Measurements from ENCODE around the gene FNDC5.

The FNDC5 gene

GRCh38 chr1:32868085-32868484, 2.6 kb downstream of the FNDC5 start:
- TF ChIP-seq, protein P1, sequence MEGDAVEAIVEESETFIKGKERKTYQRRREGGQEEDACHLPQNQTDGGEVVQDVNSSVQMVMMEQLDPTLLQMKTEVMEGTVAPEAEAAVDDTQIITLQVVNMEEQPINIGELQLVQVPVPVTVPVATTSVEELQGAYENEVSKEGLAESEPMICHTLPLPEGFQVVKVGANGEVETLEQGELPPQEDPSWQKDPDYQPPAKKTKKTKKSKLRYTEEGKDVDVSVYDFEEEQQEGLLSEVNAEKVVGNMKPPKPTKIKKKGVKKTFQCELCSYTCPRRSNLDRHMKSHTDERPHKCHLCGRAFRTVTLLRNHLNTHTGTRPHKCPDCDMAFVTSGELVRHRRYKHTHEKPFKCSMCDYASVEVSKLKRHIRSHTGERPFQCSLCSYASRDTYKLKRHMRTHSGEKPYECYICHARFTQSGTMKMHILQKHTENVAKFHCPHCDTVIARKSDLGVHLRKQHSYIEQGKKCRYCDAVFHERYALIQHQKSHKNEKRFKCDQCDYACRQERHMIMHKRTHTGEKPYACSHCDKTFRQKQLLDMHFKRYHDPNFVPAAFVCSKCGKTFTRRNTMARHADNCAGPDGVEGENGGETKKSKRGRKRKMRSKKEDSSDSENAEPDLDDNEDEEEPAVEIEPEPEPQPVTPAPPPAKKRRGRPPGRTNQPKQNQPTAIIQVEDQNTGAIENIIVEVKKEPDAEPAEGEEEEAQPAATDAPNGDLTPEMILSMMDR (IDR thresholded peaks at IDR 0.05; ENCODE audit: poor library complexity, severe bottlenecking) = no peak
- DNase-seq (ENCODE audit: low spot score) (no peak), ATAC-seq (ENCODE audit: low read depth) (no peak)
- Histone ChIP-seq H3K36me3 (ENCODE audit: low read depth) (no peaks in the 10 kb centered on the region), H3K27me3 (ENCODE audit: insufficient read depth, poor library complexity, severe bottlenecking) (peaks cover 19% of the 10 kb centered on the region), H3K27ac (ENCODE audit: poor library complexity, severe bottlenecking) (no peak overlapping the region), H3K9me3 (ENCODE audit: severe bottlenecking) (no peaks in the 10 kb centered on the region), H3K4me1 (ENCODE audit: insufficient read depth, poor library complexity, severe bottlenecking) (no peaks in the 10 kb centered on the region), H3K4me3 (ENCODE audit: severe bottlenecking) (no peak overlapping the region)

DNA sequence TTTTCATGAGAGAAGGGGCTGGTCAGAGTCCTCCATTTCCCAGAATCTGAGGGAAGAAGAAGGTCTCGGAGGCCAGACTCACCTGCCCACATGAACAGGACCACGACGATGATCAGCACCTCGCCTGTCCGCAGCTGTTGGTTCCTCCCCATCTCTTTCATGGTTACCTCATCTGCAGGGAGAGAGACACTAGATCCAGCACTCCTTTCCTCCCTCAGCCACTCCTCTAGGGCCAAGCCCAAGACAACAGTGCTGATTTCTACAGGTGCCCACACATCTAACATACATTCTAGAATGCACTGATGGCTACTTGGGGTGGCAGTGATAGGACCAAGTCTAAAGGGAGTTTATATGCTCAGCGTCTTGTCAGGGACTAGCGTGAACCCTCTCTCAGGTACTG, 3.0 kb downstream of the FNDC5 start:
- Histone ChIP-seq H3K27me3 (ENCODE audit: insufficient read depth, poor library complexity, severe bottlenecking) (peaks cover 19% of the 10 kb centered on the region), H3K9me3 (ENCODE audit: severe bottlenecking) (no peaks in the 10 kb centered on the region)

DNA sequence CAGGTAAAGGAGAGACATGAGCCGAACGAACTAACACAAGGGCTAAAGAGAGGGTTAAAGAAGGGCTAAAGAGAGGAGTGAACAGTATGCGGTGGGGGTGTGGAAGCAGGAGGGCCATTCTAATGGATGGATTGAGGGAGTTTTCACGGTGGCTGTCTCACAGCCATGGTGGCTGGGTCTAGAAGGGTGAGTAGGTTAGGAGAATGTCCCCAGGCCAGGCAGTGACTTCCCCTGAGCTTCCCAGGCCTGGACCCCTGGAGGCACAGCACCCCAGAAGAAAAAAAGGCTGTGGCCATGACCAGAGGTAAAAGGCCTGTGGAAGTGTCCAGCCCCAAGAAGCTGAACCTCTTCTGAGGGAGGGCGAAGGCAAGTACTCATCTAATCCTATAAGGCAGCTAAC, 3.6 kb downstream of the FNDC5 start:
- TF ChIP-seq, protein P1 (IDR thresholded peaks at IDR 0.05; ENCODE audit: poor library complexity, severe bottlenecking) = no peak
- DNase-seq (ENCODE audit: low spot score) (no peak), ATAC-seq (ENCODE audit: low read depth) (no peak)
- no peaks in the 10 kb centered on the region for H3K9me3 ChIP-seq (ENCODE audit: severe bottlenecking)
- H3K36me3 ChIP-seq (ENCODE audit: low read depth) = no peaks in the 10 kb centered on the region
- H3K4me1 ChIP-seq (ENCODE audit: insufficient read depth, poor library complexity, severe bottlenecking) = no peaks in the 10 kb centered on the region
- H3K4me3 ChIP-seq (ENCODE audit: severe bottlenecking) = no peak overlapping the region
- peaks cover 18% of the 10 kb centered on the region for H3K27me3 ChIP-seq (ENCODE audit: insufficient read depth, poor library complexity, severe bottlenecking)
- no peak overlapping the region for H3K27ac ChIP-seq (ENCODE audit: poor library complexity, severe bottlenecking)

More for the DNA sequence above, 3.0 kb downstream of the FNDC5 start:
- Histone ChIP-seq H3K27ac (ENCODE audit: poor library complexity, severe bottlenecking) (no peak overlapping the region), H3K4me3 (ENCODE audit: severe bottlenecking) (no peak overlapping the region), H3K4me1 (ENCODE audit: insufficient read depth, poor library complexity, severe bottlenecking) (no peaks in the 10 kb centered on the region), H3K36me3 (ENCODE audit: low read depth) (no peaks in the 10 kb centered on the region)
- ATAC-seq (ENCODE audit: low read depth) = no peak
- TF ChIP-seq, protein P1 (IDR thresholded peaks at IDR 0.05; ENCODE audit: poor library complexity, severe bottlenecking) = no peak
- DNase-seq (ENCODE audit: low spot score) = no peak

DNA sequence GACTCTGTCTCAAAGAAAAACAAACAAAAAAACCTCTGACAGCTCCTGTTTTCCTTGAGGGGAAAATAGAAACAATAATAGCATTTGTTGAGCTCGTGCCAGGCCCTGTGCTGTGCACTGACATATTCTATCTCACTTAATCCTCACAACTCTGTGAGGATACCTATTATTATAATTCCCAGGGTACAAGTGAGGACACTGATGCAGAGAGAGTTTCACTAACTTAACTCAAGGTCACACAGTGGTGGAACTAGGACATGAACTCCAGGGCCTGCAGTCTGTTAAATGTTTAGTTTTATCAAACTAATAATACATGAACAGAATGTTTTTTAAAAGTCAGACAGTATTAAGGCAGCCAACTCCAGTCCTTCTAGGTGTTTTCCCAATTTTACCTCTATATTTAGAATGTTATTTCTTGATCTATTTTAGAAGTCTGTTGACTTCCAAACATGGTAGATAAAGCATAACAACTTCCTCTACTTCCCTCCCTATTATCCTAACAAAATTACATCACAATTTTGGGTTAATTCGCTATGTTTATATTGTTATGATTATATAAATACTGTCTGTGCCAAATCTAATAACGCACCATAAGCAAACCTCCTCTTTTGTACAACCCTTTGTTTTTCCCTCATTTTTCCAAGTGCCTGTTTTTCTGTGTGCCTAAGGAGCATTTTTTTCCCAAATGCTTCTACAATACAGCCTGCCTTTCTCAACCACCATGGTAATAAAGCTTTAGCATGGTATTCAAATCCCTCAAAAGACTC, 4.9 kb downstream of the FNDC5 start:
- TF ChIP-seq, protein P1 (IDR thresholded peaks at IDR 0.05; ENCODE audit: poor library complexity, severe bottlenecking) = no peak
- no peak overlapping the region for H3K27ac ChIP-seq (ENCODE audit: poor library complexity, severe bottlenecking)
- DNase-seq (ENCODE audit: low spot score) (no peak), ATAC-seq (ENCODE audit: low read depth) (no peak)
- peaks cover 5% of the 10 kb centered on the region for H3K27me3 ChIP-seq (ENCODE audit: insufficient read depth, poor library complexity, severe bottlenecking)
- H3K36me3 ChIP-seq (ENCODE audit: low read depth) = no peaks in the 10 kb centered on the region
- H3K9me3 ChIP-seq (ENCODE audit: severe bottlenecking) = no peaks in the 10 kb centered on the region
- no peaks in the 10 kb centered on the region for H3K4me1 ChIP-seq (ENCODE audit: insufficient read depth, poor library complexity, severe bottlenecking)
- H3K4me3 ChIP-seq (ENCODE audit: severe bottlenecking) = no peak overlapping the region

DNA sequence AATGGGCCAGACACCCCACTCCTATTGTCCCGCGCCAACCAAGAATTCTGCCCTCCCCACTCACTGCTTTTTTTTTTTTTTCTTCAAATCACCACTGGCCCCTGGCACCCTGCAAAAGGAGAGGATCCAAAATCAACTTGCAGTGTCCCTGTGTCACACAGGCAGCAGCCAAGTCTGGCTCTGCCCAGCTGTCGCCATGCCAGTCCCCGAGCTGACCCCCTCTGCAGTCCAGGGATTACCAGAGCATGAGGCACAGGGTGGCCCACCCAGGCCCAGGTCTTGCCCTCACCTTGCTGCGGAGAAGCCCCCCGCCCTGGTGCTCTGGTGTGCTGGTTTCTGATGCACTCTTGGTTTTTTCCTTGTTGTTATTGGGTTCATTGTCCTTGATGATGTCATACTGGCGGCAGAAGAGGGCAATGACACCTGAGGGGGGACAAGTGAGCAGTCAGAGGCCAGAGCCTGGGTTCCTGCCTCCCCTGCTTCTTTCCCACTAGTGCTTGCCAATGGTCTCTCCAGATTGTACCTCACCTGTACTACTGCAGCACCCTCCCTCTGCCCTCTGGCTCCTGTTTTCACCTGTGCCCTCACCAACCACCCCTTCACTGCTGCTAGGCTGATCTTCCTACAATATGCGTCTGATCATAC, 6.2 kb downstream of the FNDC5 start:
- H3K9me3 ChIP-seq (ENCODE audit: severe bottlenecking) = no peaks in the 10 kb centered on the region
- H3K27ac ChIP-seq (ENCODE audit: poor library complexity, severe bottlenecking) = no peak overlapping the region
- no peaks in the 10 kb centered on the region for H3K27me3 ChIP-seq (ENCODE audit: insufficient read depth, poor library complexity, severe bottlenecking)
- ATAC-seq (ENCODE audit: low read depth) (no peak), DNase-seq (ENCODE audit: low spot score) (no peak)
- no peaks in the 10 kb centered on the region for H3K4me1 ChIP-seq (ENCODE audit: insufficient read depth, poor library complexity, severe bottlenecking)
- TF ChIP-seq, protein P1 (IDR thresholded peaks at IDR 0.05; ENCODE audit: poor library complexity, severe bottlenecking) = no peak
- H3K4me3 ChIP-seq (ENCODE audit: severe bottlenecking) = no peak overlapping the region
- H3K36me3 ChIP-seq (ENCODE audit: low read depth) = no peaks in the 10 kb centered on the region; the same call in 1 of the 2 replicates

All from RWPE2 (cell line).